Measurements from ENCODE around the gene CYTH4. TPM values are rescaled to one million over a fixed set of nuclear protein-coding genes. Genes with fewer than 3 reads are reported as not detected.

CYTH4 gene
- total and polyA plus RNA-seq, 3 experiments from 2014 or later: 23.1 to 80.2 (median 24.7) TPM

DNA sequence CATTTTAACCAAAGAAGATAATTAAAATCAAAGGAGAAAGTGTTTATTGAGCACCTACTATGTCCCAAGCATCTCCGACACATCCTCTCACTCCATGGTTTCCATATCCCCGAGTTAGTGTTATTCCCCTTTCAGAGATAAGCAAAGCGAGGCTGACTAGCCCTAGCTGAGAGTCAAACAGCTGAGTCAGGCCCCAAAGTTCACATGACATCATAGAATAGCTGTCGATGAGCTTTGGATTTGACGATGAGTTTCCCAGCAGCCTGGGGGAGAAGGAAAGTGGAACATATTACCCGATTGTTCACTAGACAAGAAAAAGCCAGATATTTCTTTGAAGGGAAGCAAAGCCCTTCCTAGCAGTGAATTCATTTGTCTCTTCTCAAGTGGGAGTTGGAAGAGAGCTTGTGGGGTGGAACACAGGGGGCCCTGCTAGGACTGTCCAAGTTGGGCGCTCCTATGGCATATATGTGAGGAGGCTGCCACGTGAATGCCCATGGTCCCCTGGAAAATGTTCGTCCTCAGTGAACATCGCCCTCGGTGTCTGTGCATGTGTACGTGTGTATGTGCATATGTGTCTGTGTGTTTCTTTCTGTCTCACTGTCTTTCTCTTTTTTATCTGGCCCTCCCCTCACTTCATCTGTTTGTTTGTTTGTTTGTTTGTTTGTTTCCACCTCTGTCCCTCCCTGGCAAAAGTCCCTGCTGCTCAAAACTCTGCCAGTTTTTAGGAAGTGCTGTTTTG is 493 bp upstream of the CYTH4 start:
- peaks cover 53 to 57% (median 56%) of the 10 kb centered on the region in 3 donors for H3K4me1 Mint-ChIP-seq
- no peaks in the 10 kb centered on the region for H3K27me3 ChIP-seq (ENCODE audit: insufficient read depth, low read length, poor library complexity, severe bottlenecking)
- H3K9me3 Mint-ChIP-seq: no peaks in the 10 kb centered on the region
- no peaks in the 10 kb centered on the region for H3K9me3 ChIP-seq (ENCODE audit: low read length)
- H3K36me3 Mint-ChIP-seq: peaks cover 5 to 36% (median 6%) of the 10 kb centered on the region in 3 donors
- H3K4me3 Mint-ChIP-seq: peak overlapping the region; percentile 89 to 98 (median 95)
- peak overlapping the region; percentile 70 for H3K27ac ChIP-seq (ENCODE audit: low read depth, low read length)
- DNase-seq: no peak
- ChIA-PET CTCF (interaction anchor here (1.3 to 2.4 kb wide), 3 partner anchors 9 to 311 kb away, joined by 3 to 10 read pairs (median 3); no protein-coding TSS in a partner anchor), POLR2A (interaction anchor here (1.1 to 1.9 kb wide), 4 partner anchors 14 to 28 kb away, joined by 4 to 7 read pairs (median 6); no protein-coding TSS in a partner anchor)
- H3K36me3 ChIP-seq (ENCODE audit: insufficient read depth, low read length): peaks cover 5% of the 10 kb centered on the region
- peaks cover 21% of the 10 kb centered on the region for H3K4me1 ChIP-seq (ENCODE audit: insufficient read depth, low read length)
- H3K4me3 ChIP-seq (ENCODE audit: low read length): peak overlapping the region; percentile 89
- H3K27me3 Mint-ChIP-seq: peaks cover 0 to 1% of the 10 kb centered on the region in 2 donors
- H3K27ac Mint-ChIP-seq: peak overlapping the region; percentile 86 to 100 (median 98)

GRCh38 chr22:37283393-37283937 is 1.2 kb downstream of the CYTH4 start:
- H3K27me3 Mint-ChIP-seq: peaks cover 0 to 1% of the 10 kb centered on the region in 2 donors
- peak overlapping the region; percentile 86 to 100 (median 98) for H3K27ac Mint-ChIP-seq
- peak overlapping the region; percentile 89 for H3K4me3 ChIP-seq (ENCODE audit: low read length)
- ChIA-PET CTCF (interaction anchor here (1.6 to 2.4 kb wide), 3 partner anchors 16 to 145 kb away, joined by 3 to 10 read pairs (median 4); no protein-coding TSS in a partner anchor), POLR2A (interaction anchor here (0.6 to 1.9 kb wide), 4 partner anchors 15 to 31 kb away, joined by 3 to 5 read pairs (median 4); no protein-coding TSS in a partner anchor)
- peak overlapping the region; percentile 89 to 98 (median 95) for H3K4me3 Mint-ChIP-seq
- no peaks in the 10 kb centered on the region for H3K9me3 ChIP-seq (ENCODE audit: low read length)
- peaks cover 14% of the 10 kb centered on the region for H3K36me3 ChIP-seq (ENCODE audit: insufficient read depth, low read length)
- peak in 2 of 5 donors; percentile 66 to 73 for DNase-seq
- H3K9me3 Mint-ChIP-seq: no peaks in the 10 kb centered on the region
- H3K27ac ChIP-seq (ENCODE audit: low read depth, low read length): peak overlapping the region; percentile 70
- peaks cover 34% of the 10 kb centered on the region for H3K4me1 ChIP-seq (ENCODE audit: insufficient read depth, low read length)
- H3K27me3 ChIP-seq (ENCODE audit: insufficient read depth, low read length, poor library complexity, severe bottlenecking): no peaks in the 10 kb centered on the region
- H3K4me1 Mint-ChIP-seq: peaks cover 60 to 71% (median 68%) of the 10 kb centered on the region in 3 donors
- H3K36me3 Mint-ChIP-seq: peaks cover 5 to 50% (median 12%) of the 10 kb centered on the region in 3 donors

DNA sequence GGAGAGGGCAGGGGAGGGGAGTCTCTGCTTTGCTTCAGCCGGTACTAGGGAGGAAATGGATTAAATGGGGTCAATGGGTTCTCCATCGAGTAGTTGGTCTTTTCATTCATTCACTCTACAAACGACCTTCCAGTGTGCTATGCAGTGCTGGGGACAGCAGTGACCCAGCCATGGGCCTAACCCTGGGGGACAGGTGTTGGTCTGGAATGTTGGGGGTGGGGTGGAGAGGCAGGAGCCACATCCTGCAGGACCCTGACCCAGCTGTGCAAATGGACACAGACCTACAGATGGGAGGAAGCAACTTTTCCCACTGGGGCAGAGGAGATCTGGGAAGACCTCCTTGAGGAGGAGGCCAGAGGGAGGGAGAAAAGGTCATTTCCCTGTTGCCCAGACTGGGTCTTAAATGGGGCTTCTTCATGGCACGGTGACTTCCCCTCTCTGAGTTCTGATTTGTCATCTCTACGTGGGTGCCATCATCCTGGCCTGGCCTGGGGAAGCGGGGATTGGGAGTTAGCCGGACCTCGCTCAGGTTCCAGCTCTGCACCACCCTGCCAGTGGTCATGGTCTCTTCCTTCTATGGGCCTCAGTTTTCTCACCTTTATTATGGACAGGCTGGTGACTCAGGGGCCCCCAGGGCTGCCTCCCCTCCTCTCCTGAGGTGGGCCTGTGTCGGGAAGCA is 2.0 kb downstream of the CYTH4 start:
- no peaks in the 10 kb centered on the region for H3K27me3 ChIP-seq (ENCODE audit: insufficient read depth, low read length, poor library complexity, severe bottlenecking)
- no peaks in the 10 kb centered on the region for H3K9me3 Mint-ChIP-seq
- no peak for DNase-seq
- H3K9me3 ChIP-seq (ENCODE audit: low read length): no peaks in the 10 kb centered on the region
- peak overlapping the region; percentile 86 to 100 (median 96) for H3K27ac Mint-ChIP-seq
- peaks cover 42% of the 10 kb centered on the region for H3K4me1 ChIP-seq (ENCODE audit: insufficient read depth, low read length)
- CTCF ChIA-PET: interaction anchor here (0.9 to 1.8 kb wide), 7 partner anchors 9 to 144 kb away, joined by 3 to 4 read pairs (median 3); no protein-coding TSS in a partner anchor
- H3K4me1 Mint-ChIP-seq: peaks cover 62 to 78% (median 74%) of the 10 kb centered on the region in 3 donors
- peaks cover 0 to 1% of the 10 kb centered on the region in 2 donors for H3K27me3 Mint-ChIP-seq
- H3K4me3 Mint-ChIP-seq: peak overlapping the region; percentile 89 to 98 (median 95)
- peak overlapping the region; percentile 89 for H3K4me3 ChIP-seq (ENCODE audit: low read length)
- POLR2A ChIA-PET: interaction anchor here (0.6 to 1.4 kb wide), 4 partner anchors 16 to 263 kb away, joined by 3 to 4 read pairs (median 4); no protein-coding TSS in a partner anchor
- peaks cover 18% of the 10 kb centered on the region for H3K36me3 ChIP-seq (ENCODE audit: insufficient read depth, low read length)
- peaks cover 5 to 58% (median 11%) of the 10 kb centered on the region in 3 donors for H3K36me3 Mint-ChIP-seq
- H3K27ac ChIP-seq (ENCODE audit: low read depth, low read length): peak overlapping the region; percentile 70

DNA sequence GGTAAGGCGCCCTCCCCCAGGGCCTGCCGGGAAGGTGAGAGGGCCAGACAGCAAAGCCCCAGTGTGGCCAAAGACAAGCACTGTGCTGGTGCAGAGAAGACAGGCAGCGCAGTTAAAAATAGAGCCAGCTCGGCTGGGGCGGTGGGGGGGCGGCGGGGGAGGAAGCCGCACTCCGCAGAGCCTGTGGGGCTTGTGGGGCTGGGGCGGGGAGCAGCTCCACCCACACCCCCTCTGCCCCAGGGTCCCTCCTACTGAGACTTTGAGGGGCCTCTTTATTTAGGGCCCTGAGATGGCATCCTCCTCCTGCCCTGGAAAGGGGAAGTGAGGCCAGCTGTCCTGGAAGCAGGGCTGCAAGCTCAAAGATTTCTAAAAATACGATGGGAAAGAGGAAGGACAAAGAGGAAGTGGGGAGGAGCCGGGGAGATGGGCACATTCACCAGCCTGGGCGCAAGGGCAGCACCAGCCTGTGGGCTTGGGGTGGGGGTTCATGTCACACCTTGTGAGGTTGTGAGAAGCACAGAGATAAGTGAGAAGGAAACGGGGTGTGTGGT is 2.6 kb downstream of the CYTH4 start:
- Histone ChIP-seq H3K4me3 (ENCODE audit: low read length) (peak overlapping the region; percentile 89), H3K9me3 (ENCODE audit: low read length) (no peaks in the 10 kb centered on the region), H3K36me3 (ENCODE audit: insufficient read depth, low read length) (peaks cover 24% of the 10 kb centered on the region), H3K27ac (ENCODE audit: low read depth, low read length) (peak overlapping the region; percentile 47), H3K4me1 (ENCODE audit: insufficient read depth, low read length) (peaks cover 48% of the 10 kb centered on the region), H3K27me3 (ENCODE audit: insufficient read depth, low read length, poor library complexity, severe bottlenecking) (no peaks in the 10 kb centered on the region)
- peak overlapping the region; percentile 89 to 98 (median 95) for H3K4me3 Mint-ChIP-seq
- peaks cover 63 to 79% (median 77%) of the 10 kb centered on the region in 3 donors for H3K4me1 Mint-ChIP-seq
- ChIA-PET CTCF (interaction anchor here (0.9 to 1.6 kb wide), 6 partner anchors 9 to 144 kb away, joined by 3 to 4 read pairs (median 3); no protein-coding TSS in a partner anchor), POLR2A (interaction anchor here (0.6 to 1.2 kb wide), 3 partner anchors 16 to 264 kb away, joined by 3 to 4 read pairs (median 3); no protein-coding TSS in a partner anchor)
- H3K9me3 Mint-ChIP-seq: no peaks in the 10 kb centered on the region
- peaks cover 5 to 63% (median 11%) of the 10 kb centered on the region in 3 donors for H3K36me3 Mint-ChIP-seq
- peak; percentile 40 to 73 (median 58) for DNase-seq
- H3K27ac Mint-ChIP-seq: peak overlapping the region; percentile 77 to 100 (median 96)
- H3K27me3 Mint-ChIP-seq: peaks cover 0 to 1% of the 10 kb centered on the region in 2 donors

- Histone ChIP-seq H3K9me3 (ENCODE audit: low read length) (no peaks in the 10 kb centered on the region), H3K27me3 (ENCODE audit: insufficient read depth, low read length, poor library complexity, severe bottlenecking) (no peaks in the 10 kb centered on the region), H3K4me3 (ENCODE audit: low read length) (no peak overlapping the region), H3K27ac (ENCODE audit: low read depth, low read length) (no peak overlapping the region), H3K4me1 (ENCODE audit: insufficient read depth, low read length) (peaks cover 49% of the 10 kb centered on the region), H3K36me3 (ENCODE audit: insufficient read depth, low read length) (peaks cover 32% of the 10 kb centered on the region)
- POLR2A ChIA-PET: no interaction called here
- Mint-ChIP-seq H3K27me3 (peaks cover 0 to 1% of the 10 kb centered on the region in 2 donors), H3K36me3 (peaks cover 5 to 73% (median 12%) of the 10 kb centered on the region in 3 donors), H3K9me3 (no peaks in the 10 kb centered on the region), H3K27ac (peak overlapping the region; percentile 75 to 100 (median 94)), H3K4me3 (peak overlapping the region; percentile 70 to 98 (median 94)), H3K4me1 (peaks cover 71 to 87% (median 85%) of the 10 kb centered on the region in 3 donors)
- CTCF ChIA-PET: interaction anchor here (1.1 to 1.7 kb wide), 3 partner anchors 10 to 144 kb away, joined by 3 to 4 read pairs (median 3); no protein-coding TSS in a partner anchor
- no peak for DNase-seq
Measured at GRCh38 chr22:37285937-37286336, 3.6 kb downstream of the CYTH4 start.

DNA sequence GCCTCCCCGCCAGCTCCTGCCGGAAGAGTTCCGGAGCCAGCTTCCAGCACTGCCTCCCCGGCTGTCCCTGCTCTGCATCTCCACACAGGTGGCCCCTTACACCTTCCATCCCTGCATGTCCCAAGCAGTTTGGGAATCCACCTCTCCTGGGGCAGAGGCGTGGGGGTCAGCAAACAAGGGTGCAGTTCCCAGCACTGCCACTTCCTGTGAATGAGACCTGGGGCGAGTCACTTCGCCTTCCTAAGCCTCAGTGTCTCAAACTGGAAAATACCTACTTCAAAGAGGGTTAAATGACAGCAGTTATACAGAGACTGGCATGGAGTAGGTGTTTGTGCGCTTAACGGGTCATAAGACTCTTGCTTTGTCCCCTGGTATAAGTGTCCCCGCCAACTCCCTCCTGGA is 5.2 kb downstream of the CYTH4 start:
- ChIA-PET POLR2A (no interaction called here), CTCF (no interaction called here)
- DNase-seq: no peak
- peaks cover 46% of the 10 kb centered on the region for H3K36me3 ChIP-seq (ENCODE audit: insufficient read depth, low read length)
- H3K27me3 ChIP-seq (ENCODE audit: insufficient read depth, low read length, poor library complexity, severe bottlenecking): no peaks in the 10 kb centered on the region
- H3K9me3 ChIP-seq (ENCODE audit: low read length): no peaks in the 10 kb centered on the region
- peak overlapping the region; percentile 2 to 95 (median 63) for H3K27ac Mint-ChIP-seq
- H3K27ac ChIP-seq (ENCODE audit: low read depth, low read length): no peak overlapping the region
- peaks cover 70 to 86% (median 86%) of the 10 kb centered on the region in 3 donors for H3K4me1 Mint-ChIP-seq
- H3K4me3 ChIP-seq (ENCODE audit: low read length): no peak overlapping the region
- H3K27me3 Mint-ChIP-seq: peaks cover 0 to 1% of the 10 kb centered on the region in 2 donors
- peaks cover 10 to 85% (median 17%) of the 10 kb centered on the region in 3 donors for H3K36me3 Mint-ChIP-seq
- H3K9me3 Mint-ChIP-seq: no peaks in the 10 kb centered on the region
- H3K4me3 Mint-ChIP-seq: peak overlapping the region in 5 of 7 donors; percentile 12 to 53 (median 34)
- peaks cover 41% of the 10 kb centered on the region for H3K4me1 ChIP-seq (ENCODE audit: insufficient read depth, low read length)

DNA sequence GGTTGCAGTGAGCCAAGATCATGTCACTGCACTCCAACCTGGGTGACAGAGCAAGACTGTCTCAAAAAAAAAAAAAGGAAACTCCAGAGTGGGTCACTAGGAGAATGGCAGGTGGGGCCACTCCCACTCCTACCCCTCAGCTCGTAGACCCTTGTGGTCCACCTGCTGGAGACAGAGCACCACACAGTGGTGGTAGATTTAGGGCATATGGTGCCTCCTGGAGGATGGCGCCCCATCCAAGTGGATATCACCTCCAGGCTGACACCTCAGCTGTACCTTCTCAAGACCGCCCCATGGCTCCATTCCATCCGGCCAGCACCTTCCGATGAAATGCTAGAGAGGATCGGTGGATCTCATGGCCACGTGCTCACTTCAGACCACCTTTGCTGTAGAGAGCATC is 6.2 kb downstream of the CYTH4 start:
- ChIA-PET POLR2A (interaction anchor here (0.7 kb wide), 1 partner anchor 50 kb away, joined by 3 read pairs; no protein-coding TSS in a partner anchor), CTCF (no interaction called here)
- H3K4me1 Mint-ChIP-seq: peaks cover 72 to 88% (median 86%) of the 10 kb centered on the region in 3 donors
- H3K27me3 Mint-ChIP-seq: peaks cover 0 to 1% of the 10 kb centered on the region in 2 donors
- no peaks in the 10 kb centered on the region for H3K27me3 ChIP-seq (ENCODE audit: insufficient read depth, low read length, poor library complexity, severe bottlenecking)
- no peak for DNase-seq
- H3K36me3 Mint-ChIP-seq: peaks cover 6 to 88% (median 17%) of the 10 kb centered on the region in 3 donors
- H3K4me3 ChIP-seq (ENCODE audit: low read length): no peak overlapping the region
- peaks cover 41% of the 10 kb centered on the region for H3K4me1 ChIP-seq (ENCODE audit: insufficient read depth, low read length)
- no peaks in the 10 kb centered on the region for H3K9me3 Mint-ChIP-seq
- H3K27ac ChIP-seq (ENCODE audit: low read depth, low read length): no peak overlapping the region
- peak overlapping the region in 1 of 7 donors; percentile 9 for H3K4me3 Mint-ChIP-seq
- peak overlapping the region in 6 of 8 donors; percentile 23 to 95 (median 69) for H3K27ac Mint-ChIP-seq
- H3K36me3 ChIP-seq (ENCODE audit: insufficient read depth, low read length): peaks cover 55% of the 10 kb centered on the region
- H3K9me3 ChIP-seq (ENCODE audit: low read length): no peaks in the 10 kb centered on the region
